ENCODE results near the gene SLC25A25.

Gene SLC25A25

GRCh38 chr9:128155736-128156500 is 87.9 kb downstream of the SLC25A25 start:
- Mint-ChIP-seq H3K4me1 (ENCODE audit: low read depth) (peaks cover 10% of the 10 kb centered on the region), H3K9me3 (no peaks in the 10 kb centered on the region), H3K36me3 (ENCODE audit: low read depth) (no peaks in the 10 kb centered on the region), H3K4me3 (no peak overlapping the region), H3K27me3 (peaks cover 3% of the 10 kb centered on the region), H3K27ac (no peak overlapping the region)
- intact Hi-C loops (cut with micrococcal nuclease) = no loop called here
